Hepatocyte (in vitro differentiated cells): Measurements from ENCODE around the gene C5orf22. TPM values are rescaled to one million over a fixed set of nuclear protein-coding genes. Genes with fewer than 3 reads are reported as not detected.

Experiments used
- DNase-seq: peaks from one replicate; pipeline ENCODE4 v3.0.0-alpha.2; 2016; ENCODE audit warnings: low spot score
- H2AFZ ChIP-seq: fragments of 200-600 bp; sonication (generic); 2 replicates; pipeline ENCODE4 v1.6.0; 2016; ENCODE audit warnings: antibody characterized with exemption, mild to moderate bottlenecking
- H3K27ac ChIP-seq: fragments of 200-600 bp; sonication (generic); 2 replicates; pipeline ENCODE4 v1.5.1; 2016; ENCODE audit warnings: mild to moderate bottlenecking
- H3K27me3 ChIP-seq: fragments of 200-600 bp; sonication (generic); 2 replicates; pipeline ENCODE4 v1.6.1; 2016
- H3K36me3 ChIP-seq: fragments of 200-600 bp; sonication (generic); replicated peaks from 2 replicates; pipeline ENCODE4 v1.5.1; 2016; ENCODE audit warnings: low read depth; ENCODE audit not compliant: insufficient read depth
- H3K4me1 ChIP-seq: fragments of 200-600 bp; sonication (generic); 2 replicates; pipeline ENCODE4 v1.5.1; 2016; ENCODE audit warnings: mild to moderate bottlenecking, moderate library complexity; ENCODE audit not compliant: insufficient read depth
- H3K4me2 ChIP-seq: fragments of 200-600 bp; sonication (generic); 2 replicates; pipeline ENCODE4 v1.6.0; 2016
- H3K4me3 ChIP-seq: fragments of 200-600 bp; sonication (generic); 2 replicates; pipeline ENCODE4 v1.5.1; 2016; ENCODE audit warnings: mild to moderate bottlenecking
- H3K79me2 ChIP-seq: fragments of 200-600 bp; sonication (generic); 2 replicates; pipeline ENCODE4 v1.6.0; 2017; ENCODE audit warnings: mild to moderate bottlenecking
- H3K9me2 ChIP-seq: fragments of 200-600 bp; sonication (generic); replicated peaks from 2 replicates; pipeline ENCODE4 v1.6.0; 2017; ENCODE audit warnings: mild to moderate bottlenecking; ENCODE audit not compliant: insufficient read depth
- H3K9me3 ChIP-seq: fragments of 200-600 bp; sonication (generic); 2 replicates; pipeline ENCODE4 v1.5.1; 2016; ENCODE audit warnings: low read depth, mild to moderate bottlenecking
- H4K20me1 ChIP-seq: fragments of 200-600 bp; sonication (generic); 2 replicates; pipeline ENCODE4 v1.6.0; 2016; ENCODE audit warnings: mild to moderate bottlenecking; ENCODE audit not compliant: insufficient read depth, poor library complexity, severe bottlenecking
- CTCF ChIP-seq: fragments of 200-600 bp; sonication (generic); IDR thresholded peaks from 2 replicates; pipeline ENCODE4 v1.5.1; 2016; ENCODE audit warnings: antibody characterized with exemption, mild to moderate bottlenecking; ENCODE audit not compliant: poor library complexity
- EZH2 ChIP-seq: fragments of 200-600 bp; sonication (generic); IDR thresholded peaks from 2 replicates; pipeline ENCODE4 v1.6.1; 2016; ENCODE audit warnings: antibody characterized with exemption, mild to moderate bottlenecking, borderline replicate concordance
- EZH2phosphoT487 ChIP-seq: fragments of 200-600 bp; sonication (generic); IDR thresholded peaks from one replicate; pipeline ENCODE4 v1.6.1; 2018; ENCODE audit warnings: antibody characterized with exemption, mild to moderate bottlenecking, low read depth, moderate library complexity; ENCODE audit not compliant: unreplicated experiment, severe bottlenecking
- WGBS: methylation state at CpG from one replicate; pipeline ENCODE4 v1.1.6; 2016; ENCODE audit warnings: low lambda C conversion rate; ENCODE audit errors: missing lambda C conversion rate; 5-methylcytosine and 5-hydroxymethylcytosine counted together
- polyA plus RNA-seq: library from polyadenylated mRNA; unstranded; fragments of >200 nt; fragmentation: Nextera tagmentation; extraction: Ambion mirVana; gene quantifications from 2 replicates; pipeline ENCODE4 v1.2.1, GENCODE V29; 2016
- total RNA-seq: library from RNA; depleted of rRNA; stranded (reverse); fragments of >200 nt; gene quantifications from 2 replicates; pipeline ENCODE4 v1.2.3, GENCODE V29; 2014

Gene C5orf22
- total and polyA plus RNA-seq, 2 experiments from 2014 or later = 15.3 to 15.8 TPM

GRCh38 chr5:31531543-31531887 lies 586 bp upstream of the C5orf22 start:
- Histone ChIP-seq H3K9me2 (no peaks in the 10 kb centered on the region), H3K9me3 (no peaks in the 10 kb centered on the region), H3K79me2 (peaks cover 34% of the 10 kb centered on the region), H3K36me3 (no peaks in the 10 kb centered on the region), H3K27ac (peak overlapping the region; percentile 49), H3K4me1 (peaks cover 9% of the 10 kb centered on the region), H2AFZ (peak overlapping the region; percentile 80), H3K4me2 (peak overlapping the region; percentile 90), H3K27me3 (no peaks in the 10 kb centered on the region), H4K20me1 (no peaks in the 10 kb centered on the region), H3K4me3 (peak overlapping the region; percentile 54)
- TF ChIP-seq EZH2 = no peak
- TF ChIP-seq EZH2phosphoT487 = no peak
- TF ChIP-seq CTCF = no peak
- peak; percentile 64 for DNase-seq
- under 1% methylated on average over 13 of the region's 13 CpGs for WGBS

- Histone ChIP-seq H3K9me2 (no peaks in the 10 kb centered on the region), H3K27ac (no peak overlapping the region), H3K4me2 (no peak overlapping the region), H3K4me3 (no peak overlapping the region), H3K36me3 (no peaks in the 10 kb centered on the region), H3K4me1 (peaks cover 9% of the 10 kb centered on the region), H3K79me2 (peaks cover 31% of the 10 kb centered on the region), H2AFZ (no peak overlapping the region), H3K27me3 (no peaks in the 10 kb centered on the region), H4K20me1 (no peaks in the 10 kb centered on the region), H3K9me3 (no peaks in the 10 kb centered on the region)
- 95% methylated on average over 1 of the region's 1 CpG for WGBS
- no peak for DNase-seq
- TF ChIP-seq EZH2phosphoT487 (no peak), EZH2 (no peak), CTCF (no peak)
These were observed 2.5 kb downstream of the C5orf22 start for GRCh38 chr5:31534527-31535046.

GRCh38 chr5:31536873-31537272 lies 4.8 kb downstream of the C5orf22 start:
- Histone ChIP-seq H3K36me3 (no peaks in the 10 kb centered on the region), H3K79me2 (peaks cover 12% of the 10 kb centered on the region), H3K4me2 (no peak overlapping the region), H3K27ac (no peak overlapping the region), H3K4me1 (no peaks in the 10 kb centered on the region), H2AFZ (no peak overlapping the region), H4K20me1 (no peaks in the 10 kb centered on the region), H3K27me3 (no peaks in the 10 kb centered on the region), H3K9me3 (no peaks in the 10 kb centered on the region), H3K4me3 (no peak overlapping the region), H3K9me2 (no peaks in the 10 kb centered on the region)
- no peak for DNase-seq
- TF ChIP-seq EZH2 = no peak
- TF ChIP-seq CTCF = no peak
- TF ChIP-seq EZH2phosphoT487 = no peak
- 92% methylated on average over 3 of the region's 3 CpGs for WGBS

- Histone ChIP-seq H2AFZ (no peak overlapping the region), H3K79me2 (peaks cover 12% of the 10 kb centered on the region), H4K20me1 (no peaks in the 10 kb centered on the region), H3K9me2 (no peaks in the 10 kb centered on the region), H3K9me3 (no peaks in the 10 kb centered on the region), H3K36me3 (no peaks in the 10 kb centered on the region), H3K4me1 (no peaks in the 10 kb centered on the region), H3K27me3 (no peaks in the 10 kb centered on the region), H3K4me3 (no peak overlapping the region), H3K27ac (no peak overlapping the region), H3K4me2 (no peak overlapping the region)
- TF ChIP-seq EZH2 = no peak
- TF ChIP-seq EZH2phosphoT487 = no peak
- no peak for TF ChIP-seq CTCF
- DNase-seq = no peak
These were observed 5.2 kb downstream of the C5orf22 start for GRCh38 chr5:31537349-31537748.
